ENCODE data around the gene RSAD1.

RSAD1 gene

GRCh38 chr17:50483266-50483665 is 4.6 kb downstream of the RSAD1 start:
- TF ChIP-seq, protein P1, sequence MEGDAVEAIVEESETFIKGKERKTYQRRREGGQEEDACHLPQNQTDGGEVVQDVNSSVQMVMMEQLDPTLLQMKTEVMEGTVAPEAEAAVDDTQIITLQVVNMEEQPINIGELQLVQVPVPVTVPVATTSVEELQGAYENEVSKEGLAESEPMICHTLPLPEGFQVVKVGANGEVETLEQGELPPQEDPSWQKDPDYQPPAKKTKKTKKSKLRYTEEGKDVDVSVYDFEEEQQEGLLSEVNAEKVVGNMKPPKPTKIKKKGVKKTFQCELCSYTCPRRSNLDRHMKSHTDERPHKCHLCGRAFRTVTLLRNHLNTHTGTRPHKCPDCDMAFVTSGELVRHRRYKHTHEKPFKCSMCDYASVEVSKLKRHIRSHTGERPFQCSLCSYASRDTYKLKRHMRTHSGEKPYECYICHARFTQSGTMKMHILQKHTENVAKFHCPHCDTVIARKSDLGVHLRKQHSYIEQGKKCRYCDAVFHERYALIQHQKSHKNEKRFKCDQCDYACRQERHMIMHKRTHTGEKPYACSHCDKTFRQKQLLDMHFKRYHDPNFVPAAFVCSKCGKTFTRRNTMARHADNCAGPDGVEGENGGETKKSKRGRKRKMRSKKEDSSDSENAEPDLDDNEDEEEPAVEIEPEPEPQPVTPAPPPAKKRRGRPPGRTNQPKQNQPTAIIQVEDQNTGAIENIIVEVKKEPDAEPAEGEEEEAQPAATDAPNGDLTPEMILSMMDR (IDR thresholded peaks at IDR 0.05; ENCODE audit: insufficient read depth, low read depth, low read length, missing control alignments), result no peak

GRCh38 chr17:50484386-50485155 is 5.9 kb downstream of the RSAD1 start:
- TF ChIP-seq, protein P1 (IDR thresholded peaks at IDR 0.05; ENCODE audit: insufficient read depth, low read depth, low read length, missing control alignments), result no peak
- DNase-seq (ENCODE audit: low read depth), result no peak
- no peak overlapping the region for H3K4me3 ChIP-seq (ENCODE audit: low read depth, low read length)

More at GRCh38 chr17:50483266-50483665, 4.6 kb downstream of the RSAD1 start:
- DNase-seq (ENCODE audit: low read depth), result no peak
- no peak overlapping the region for H3K4me3 ChIP-seq (ENCODE audit: low read depth, low read length)

GRCh38 chr17:50487213-50488096 is 8.8 kb downstream of the RSAD1 start:
- TF ChIP-seq, protein P1 (IDR thresholded peaks at IDR 0.05; ENCODE audit: insufficient read depth, low read depth, low read length, missing control alignments), result no peak
- no peak for DNase-seq (ENCODE audit: low read depth)

DNA sequence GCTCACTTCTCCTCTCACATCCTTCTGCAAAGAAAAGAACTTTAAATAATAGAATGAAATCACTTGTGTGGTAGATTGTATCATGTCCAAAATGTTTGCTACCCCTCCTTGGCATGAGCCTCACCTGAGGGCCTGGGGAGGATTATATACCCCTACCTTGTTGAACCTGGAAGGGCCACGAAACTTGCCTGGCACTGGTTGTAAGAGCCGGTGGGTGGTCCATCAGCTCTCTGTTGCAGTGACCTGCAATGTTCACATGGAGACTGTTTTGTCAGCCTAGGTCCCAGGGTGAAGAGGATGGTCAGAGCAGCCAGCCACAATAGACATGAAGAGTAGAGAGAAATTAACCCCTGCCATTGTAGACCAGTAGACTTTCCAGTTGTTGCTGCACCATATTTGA is 10.2 kb downstream of the RSAD1 start:
- H3K4me3 ChIP-seq (ENCODE audit: low read depth, low read length), result no peak overlapping the region
- no peak for DNase-seq (ENCODE audit: low read depth)
- TF ChIP-seq, protein P1 (IDR thresholded peaks at IDR 0.05; ENCODE audit: insufficient read depth, low read depth, low read length, missing control alignments), result no peak

More at GRCh38 chr17:50487213-50488096, 8.8 kb downstream of the RSAD1 start:
- H3K4me3 ChIP-seq (ENCODE audit: low read depth, low read length), result no peak overlapping the region

DNA sequence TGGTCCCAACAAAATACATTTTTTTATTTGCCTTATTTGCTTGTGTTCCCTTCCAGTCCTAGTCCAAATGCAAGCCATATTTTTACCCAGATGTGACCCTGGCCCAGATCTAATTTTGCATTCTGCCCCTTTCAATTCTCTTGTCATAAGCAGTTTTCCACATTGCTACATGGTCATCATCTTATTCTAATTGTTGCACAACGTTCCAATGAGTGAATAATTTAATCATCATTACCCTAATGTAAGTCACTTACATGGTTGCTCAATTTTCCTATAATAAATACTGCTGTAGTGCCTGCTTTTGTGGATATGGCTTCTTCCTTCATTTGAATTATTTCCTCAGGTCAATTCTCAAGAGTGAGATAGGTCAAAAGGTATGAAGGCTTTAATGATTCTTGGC is 12.8 kb downstream of the RSAD1 start:
- DNase-seq (ENCODE audit: low read depth), result no peak
- H3K4me3 ChIP-seq (ENCODE audit: low read depth, low read length), result no peak overlapping the region
- TF ChIP-seq, protein P1 (IDR thresholded peaks at IDR 0.05; ENCODE audit: insufficient read depth, low read depth, low read length, missing control alignments), result no peak

- DNase-seq (ENCODE audit: low read depth), result no peak
- no peak overlapping the region for H3K4me3 ChIP-seq (ENCODE audit: low read depth, low read length)
- TF ChIP-seq, protein P1 (IDR thresholded peaks at IDR 0.05; ENCODE audit: insufficient read depth, low read depth, low read length, missing control alignments), result no peak
Measured at GRCh38 chr17:50492214-50492613, 13.6 kb downstream of the RSAD1 start.

All from GM12865 (cell line).